Measurements from ENCODE around the gene SLC18B1.

Gene SLC18B1

GRCh38 chr6:132790450-132790849, 8.0 kb downstream of the SLC18B1 start:
- Histone ChIP-seq H3K9ac (ENCODE audit: low read length) (no peak overlapping the region), H3K4me2 (ENCODE audit: low read depth, low read length, poor library complexity, severe bottlenecking) (no peak overlapping the region), H3K27ac (ENCODE audit: low read depth, low read length) (no peak overlapping the region), H3K79me2 (ENCODE audit: insufficient read depth, low read length) (no peaks in the 10 kb centered on the region), H3K9me3 (ENCODE audit: insufficient read depth, low read length) (no peaks in the 10 kb centered on the region), H2AFZ (ENCODE audit: low read depth, low read length, severe bottlenecking) (no peak overlapping the region), H3K27me3 (ENCODE audit: low read length) (no peaks in the 10 kb centered on the region), H3F3A (ENCODE audit: insufficient read depth) (no peaks in the 10 kb centered on the region), H3K36me3 (ENCODE audit: low read length) (no peaks in the 10 kb centered on the region), H3K9me2 (replicated peaks; ENCODE audit: insufficient read depth, low read length) (no peaks in the 10 kb centered on the region), H4K20me1 (ENCODE audit: low read depth, low read length) (no peaks in the 10 kb centered on the region), H3K4me3 (ENCODE audit: insufficient read depth, low read length, poor library complexity, severe bottlenecking) (no peak overlapping the region)
- no peak for TF ChIP-seq EZH2phosphoT487 (conservative IDR thresholded peaks at IDR 0.05; ENCODE audit: low read length)
- TF ChIP-seq CTCF (IDR thresholded peaks at IDR 0.05; ENCODE audit: insufficient read depth, low read length, poor library complexity, severe bottlenecking): no peak

GRCh38 chr6:132789396-132789776, 9.1 kb downstream of the SLC18B1 start:
- H3F3A ChIP-seq (ENCODE audit: insufficient read depth): no peaks in the 10 kb centered on the region
- no peaks in the 10 kb centered on the region for H3K79me2 ChIP-seq (ENCODE audit: insufficient read depth, low read length)
- H3K36me3 ChIP-seq (ENCODE audit: low read length): no peaks in the 10 kb centered on the region
- H3K9ac ChIP-seq (ENCODE audit: low read length): no peak overlapping the region
- no peak overlapping the region for H3K27ac ChIP-seq (ENCODE audit: low read depth, low read length)
- no peaks in the 10 kb centered on the region for H3K9me3 ChIP-seq (ENCODE audit: insufficient read depth, low read length)
- no peak for TF ChIP-seq CTCF (IDR thresholded peaks at IDR 0.05; ENCODE audit: insufficient read depth, low read length, poor library complexity, severe bottlenecking)
- no peak for TF ChIP-seq EZH2phosphoT487 (conservative IDR thresholded peaks at IDR 0.05; ENCODE audit: low read length)
- H2AFZ ChIP-seq (ENCODE audit: low read depth, low read length, severe bottlenecking): no peak overlapping the region
- H3K9me2 ChIP-seq (replicated peaks; ENCODE audit: insufficient read depth, low read length): no peaks in the 10 kb centered on the region
- no peak overlapping the region for H3K4me2 ChIP-seq (ENCODE audit: low read depth, low read length, poor library complexity, severe bottlenecking)
- no peaks in the 10 kb centered on the region for H4K20me1 ChIP-seq (ENCODE audit: low read depth, low read length)
- H3K27me3 ChIP-seq (ENCODE audit: low read length): no peaks in the 10 kb centered on the region
- H3K4me3 ChIP-seq (ENCODE audit: insufficient read depth, low read length, poor library complexity, severe bottlenecking): no peak overlapping the region

- TF ChIP-seq CTCF (IDR thresholded peaks at IDR 0.05; ENCODE audit: insufficient read depth, low read length, poor library complexity, severe bottlenecking): no peak
- no peak for TF ChIP-seq EZH2phosphoT487 (conservative IDR thresholded peaks at IDR 0.05; ENCODE audit: low read length)
- H3K9me2 ChIP-seq (replicated peaks; ENCODE audit: insufficient read depth, low read length): no peaks in the 10 kb centered on the region
- H3K9me3 ChIP-seq (ENCODE audit: insufficient read depth, low read length): no peaks in the 10 kb centered on the region
- no peak overlapping the region for H2AFZ ChIP-seq (ENCODE audit: low read depth, low read length, severe bottlenecking)
- no peaks in the 10 kb centered on the region for H4K20me1 ChIP-seq (ENCODE audit: low read depth, low read length)
- H3K4me3 ChIP-seq (ENCODE audit: insufficient read depth, low read length, poor library complexity, severe bottlenecking): no peak overlapping the region
- H3K36me3 ChIP-seq (ENCODE audit: low read length): no peaks in the 10 kb centered on the region
- no peak overlapping the region for H3K27ac ChIP-seq (ENCODE audit: low read depth, low read length)
- H3K4me2 ChIP-seq (ENCODE audit: low read depth, low read length, poor library complexity, severe bottlenecking): no peak overlapping the region
- no peaks in the 10 kb centered on the region for H3K79me2 ChIP-seq (ENCODE audit: insufficient read depth, low read length)
- H3K9ac ChIP-seq (ENCODE audit: low read length): no peak overlapping the region
- H3F3A ChIP-seq (ENCODE audit: insufficient read depth): no peaks in the 10 kb centered on the region
- no peaks in the 10 kb centered on the region for H3K27me3 ChIP-seq (ENCODE audit: low read length)
These were observed 9.6 kb downstream of the SLC18B1 start for GRCh38 chr6:132788658-132789395.

Data from SU-DHL-6 (cell line).